ENCODE results near the gene DNAH8. TPM values are rescaled to one million over a fixed set of nuclear protein-coding genes. Genes with fewer than 3 reads are reported as not detected.
"Not testable (repeated sequence)": the region's sequence is repeated elsewhere in the genome, so short reads cannot be mapped to it uniquely, and the experiment has no call there.

DNAH8 gene
- total and polyA plus RNA-seq, 2 donors from 2014 or later = 0.50 TPM; not detected in 1

- H3K9me3 ChIP-seq (ENCODE audit: control insufficient read depth in 2 of 3, insufficient read depth in 1 of 3, low read length in 3 of 3) = no peaks in the 10 kb centered on the region
- intact Hi-C loops (cut with DNase I) = no loop called here
- H3K27ac ChIP-seq (ENCODE audit: low read depth in 2 of 2, low read length in 2 of 2) = no peak overlapping the region
- no peaks in the 10 kb centered on the region for H3K27me3 ChIP-seq (ENCODE audit: control insufficient read depth, insufficient read depth, low read length)
- no peak overlapping the region for H3K9ac ChIP-seq (ENCODE audit: low read length in 3 of 3)
- H3K4me1 ChIP-seq (ENCODE audit: control insufficient read depth in 2 of 3, insufficient read depth in 2 of 3, low read depth in 1 of 3, low read length in 3 of 3) = no peaks in the 10 kb centered on the region
- no peak overlapping the region for H3K4me3 ChIP-seq (ENCODE audit: low read length in 3 of 3)
- H3K36me3 ChIP-seq (ENCODE audit: control insufficient read depth in 2 of 3, insufficient read depth in 3 of 3, low read length in 3 of 3) = peaks cover 0 to 2% (median 0%) of the 10 kb centered on the region in 3 donors
- DNase-seq = no peak
- TF ChIP-seq CTCF (IDR thresholded peaks at IDR 0.05; ENCODE audit: borderline replicate concordance, extremely low read depth, insufficient read depth) = no peak
- FAIRE-seq = no peak
These were observed 18.8 kb upstream of the DNAH8 start for GRCh38 chr6:38696345-38696744.

- no peak for FAIRE-seq
- intact Hi-C loops (cut with DNase I) = no loop called here
These were observed 17.3 kb upstream of the DNAH8 start for GRCh38 chr6:38697846-38698245.

GRCh38 chr6:38699702-38700101, 15.4 kb upstream of the DNAH8 start:
- DNase-seq; H3K4me3 ChIP-seq (ENCODE audit: low read length in 3 of 3); intact Hi-C loops (cut with DNase I); H3K36me3 ChIP-seq (ENCODE audit: control insufficient read depth in 2 of 3, insufficient read depth in 3 of 3, low read length in 3 of 3); H3K27me3 ChIP-seq (ENCODE audit: control insufficient read depth, insufficient read depth, low read length); H3K27ac ChIP-seq (ENCODE audit: low read depth in 2 of 2, low read length in 2 of 2); FAIRE-seq; H3K4me1 ChIP-seq (ENCODE audit: control insufficient read depth in 2 of 3, insufficient read depth in 2 of 3, low read depth in 1 of 3, low read length in 3 of 3); H3K9me3 ChIP-seq (ENCODE audit: control insufficient read depth in 2 of 3, insufficient read depth in 1 of 3, low read length in 3 of 3); H3K9ac ChIP-seq (ENCODE audit: low read length in 3 of 3): not testable (repeated sequence)

More at GRCh38 chr6:38697846-38698245, 17.3 kb upstream of the DNAH8 start:
- DNase-seq = no peak
- no peak overlapping the region for H3K4me3 ChIP-seq (ENCODE audit: low read length in 3 of 3)
- H3K4me1 ChIP-seq (ENCODE audit: control insufficient read depth in 2 of 3, insufficient read depth in 2 of 3, low read depth in 1 of 3, low read length in 3 of 3) = no peaks in the 10 kb centered on the region
- no peak for TF ChIP-seq CTCF (IDR thresholded peaks at IDR 0.05; ENCODE audit: borderline replicate concordance, extremely low read depth, insufficient read depth)
- no peaks in the 10 kb centered on the region for H3K27me3 ChIP-seq (ENCODE audit: control insufficient read depth, insufficient read depth, low read length)
- H3K9me3 ChIP-seq (ENCODE audit: control insufficient read depth in 2 of 3, insufficient read depth in 1 of 3, low read length in 3 of 3) = no peaks in the 10 kb centered on the region
- peaks cover 0 to 2% (median 0%) of the 10 kb centered on the region in 3 donors for H3K36me3 ChIP-seq (ENCODE audit: control insufficient read depth in 2 of 3, insufficient read depth in 3 of 3, low read length in 3 of 3)
- no peak overlapping the region for H3K27ac ChIP-seq (ENCODE audit: low read depth in 2 of 2, low read length in 2 of 2)
- no peak overlapping the region for H3K9ac ChIP-seq (ENCODE audit: low read length in 3 of 3)

- Histone ChIP-seq H3K36me3 (ENCODE audit: control insufficient read depth in 2 of 3, insufficient read depth in 3 of 3, low read length in 3 of 3) (peaks cover 0 to 2% (median 0%) of the 10 kb centered on the region in 3 donors), H3K27ac (ENCODE audit: low read depth in 2 of 2, low read length in 2 of 2) (no peak overlapping the region), H3K9me3 (ENCODE audit: control insufficient read depth in 2 of 3, insufficient read depth in 1 of 3, low read length in 3 of 3) (no peaks in the 10 kb centered on the region), H3K27me3 (ENCODE audit: control insufficient read depth, insufficient read depth, low read length) (no peaks in the 10 kb centered on the region), H3K4me1 (ENCODE audit: control insufficient read depth in 2 of 3, insufficient read depth in 2 of 3, low read depth in 1 of 3, low read length in 3 of 3) (no peaks in the 10 kb centered on the region), H3K9ac (ENCODE audit: low read length in 3 of 3) (no peak overlapping the region), H3K4me3 (ENCODE audit: low read length in 3 of 3) (no peak overlapping the region)
- intact Hi-C loops (cut with DNase I) = no loop called here
- FAIRE-seq (no peak), DNase-seq (no peak)
- no peak for TF ChIP-seq CTCF (IDR thresholded peaks at IDR 0.05; ENCODE audit: borderline replicate concordance, extremely low read depth, insufficient read depth)
These were observed 13.6 kb upstream of the DNAH8 start for GRCh38 chr6:38701551-38701950.

Measured in kidney (tissue), 14 donors.